ENCODE measurements around the gene ZWILCH. TPM values are rescaled to one million over a fixed set of nuclear protein-coding genes. Genes with fewer than 3 reads are reported as not detected.
"Not testable (repeated sequence)": the region's sequence is repeated elsewhere in the genome, so short reads cannot be mapped to it uniquely, and the experiment has no call there.

Gene ZWILCH
- total RNA-seq, 4 donors from 2014 or later: 2.3 to 4.9 (median 3.6) TPM

DNA sequence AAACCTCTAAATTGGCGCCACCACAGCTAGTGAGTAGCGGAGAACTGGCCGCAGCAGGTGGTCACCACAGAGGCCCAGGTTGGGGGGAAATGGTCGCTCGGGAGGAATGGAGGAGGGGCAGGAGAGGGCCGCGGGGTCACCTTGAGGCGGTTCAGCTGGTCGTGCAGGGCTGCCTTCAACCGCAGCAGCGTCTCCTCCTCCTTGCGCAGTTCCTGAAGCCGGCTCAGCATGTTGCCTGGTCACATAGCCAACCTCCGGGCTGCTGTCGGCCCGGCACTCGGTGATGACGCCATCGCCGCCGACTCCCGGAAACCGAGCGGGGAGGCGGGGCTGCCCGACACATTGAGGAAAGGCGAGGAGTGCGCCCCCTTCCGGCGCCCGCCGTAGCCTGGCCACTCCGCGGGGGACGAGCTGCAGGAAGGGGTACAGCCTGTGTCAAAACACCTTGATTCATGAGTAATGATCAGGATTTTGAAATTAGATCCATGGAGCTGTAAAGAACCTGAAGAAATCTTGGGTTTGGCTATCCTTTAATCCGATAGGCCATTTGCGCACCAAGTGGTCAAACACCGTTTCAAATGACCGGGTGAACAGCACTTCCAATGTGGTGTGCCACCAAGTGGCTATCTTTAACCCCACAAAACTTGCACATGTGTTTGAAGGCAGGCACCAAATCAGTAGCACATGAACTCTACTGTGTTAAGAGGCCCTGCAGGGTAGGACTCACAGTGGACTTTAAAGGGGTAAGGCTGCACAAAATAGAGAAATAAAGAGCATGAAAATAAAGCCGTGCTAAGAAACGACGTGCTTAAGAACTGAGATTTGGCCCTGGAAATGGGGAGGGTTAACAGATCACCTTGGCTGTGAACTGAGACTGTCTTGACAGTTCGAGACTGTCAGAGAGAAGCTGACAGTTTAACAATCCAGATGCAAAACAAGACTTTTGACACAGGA is 7.3 kb upstream of the ZWILCH start, which contains the start of gene SNAPC5:
Gene SNAPC5, minus strand, starts transcription at position 261 of the 954 bp plus-strand sequence. Its CDS starts 31 bp downstream, at position 230.
- intact Hi-C loops (cut with DNase I; ENCODE audit: low total_unique reads): loop anchor here (10.0 kb wide), 1 partner anchor 113 kb away; the partner anchor contains the start of gene MAP2K1
- WGBS, 2 donors: 11 to 17% methylated on average over 18 to 33 of the region's 43 CpGs
- peak within 1 kb of the TSS; percentile 81 for H3K4me3 ChIP-seq (ENCODE audit: low read depth, poor library complexity, severe bottlenecking)
- TF ChIP-seq CTCF (IDR thresholded peaks at IDR 0.05) (peak in 2 of 3 donors; percentile 79 to 88), POLR2A (IDR thresholded peaks at IDR 0.05) (no peak)
- peak; percentile 95 to 99 for DNase-seq (ENCODE audit: low spot score in 2 of 2)

DNA sequence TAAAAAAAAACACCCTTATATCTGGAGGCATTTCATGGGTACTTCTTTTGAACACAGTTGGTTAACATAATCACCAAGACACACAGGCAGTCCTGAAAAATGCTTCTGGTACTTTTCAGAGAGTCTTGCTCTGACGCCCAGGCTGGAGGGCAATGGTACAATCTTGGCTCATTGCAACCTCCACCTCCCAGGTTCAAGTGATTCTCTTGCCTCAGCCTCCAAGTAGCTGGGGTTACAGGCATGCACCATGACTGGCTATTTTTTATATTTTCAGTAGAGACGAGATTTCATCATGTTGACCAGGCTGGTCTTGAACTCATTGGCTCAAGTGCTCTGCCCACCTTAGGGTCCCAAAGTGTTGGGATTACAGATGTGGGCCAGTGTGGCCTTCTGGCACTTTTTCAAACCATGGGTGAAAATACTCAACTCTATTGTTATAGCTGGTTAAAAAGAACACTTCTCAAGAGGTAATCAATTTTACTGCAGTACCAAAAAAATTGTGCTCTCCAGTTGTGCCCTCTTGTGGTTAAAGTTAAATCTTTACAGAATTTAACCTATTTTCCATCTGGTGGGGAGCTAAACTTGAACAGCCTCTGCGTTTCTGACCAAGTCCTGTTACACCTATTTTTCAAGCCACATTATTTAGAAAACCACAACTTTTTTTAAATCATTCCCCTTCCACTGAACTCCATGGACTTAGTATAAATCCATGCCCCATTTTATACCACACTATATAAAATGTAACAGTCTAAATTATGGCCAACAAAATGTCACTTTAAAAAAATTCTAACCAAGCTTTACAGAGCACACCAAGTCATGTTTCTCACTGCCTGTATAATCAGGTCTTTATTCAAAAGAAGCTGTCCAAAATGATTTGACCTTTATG is 6.4 kb upstream of the ZWILCH start:
- 39 to 41% methylated on average over 3 of the region's 3 CpGs for WGBS, 2 donors
- intact Hi-C loops (cut with DNase I; ENCODE audit: low total_unique reads): loop anchor here (10.0 kb wide), 1 partner anchor 114 kb away; the partner anchor contains the start of gene MAP2K1
- TF ChIP-seq CTCF (IDR thresholded peaks at IDR 0.05): no peak
- no peak overlapping the region for H3K4me3 ChIP-seq (ENCODE audit: low read depth, poor library complexity, severe bottlenecking)
- DNase-seq (ENCODE audit: low spot score in 2 of 2): no peak

DNA sequence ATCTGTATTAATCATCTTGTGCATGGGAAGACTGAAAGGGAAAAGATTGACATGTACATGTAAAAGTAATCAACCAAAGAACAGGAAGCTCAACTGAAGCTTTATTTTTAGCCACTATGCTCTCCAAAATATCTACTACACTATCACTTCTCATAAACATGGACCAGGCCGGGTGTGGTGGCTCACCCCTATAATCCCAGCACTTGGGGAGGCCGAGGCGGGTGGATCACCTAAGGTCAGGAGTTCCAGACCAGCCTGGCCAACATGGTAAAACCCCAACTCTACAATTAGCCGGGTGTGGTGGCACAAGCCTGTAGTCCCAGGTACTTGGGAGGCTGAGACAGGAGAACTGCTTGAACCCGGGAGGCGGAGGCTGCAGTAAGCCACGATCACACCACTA is 4.8 kb upstream of the ZWILCH start:
- intact Hi-C loops (cut with DNase I; ENCODE audit: low total_unique reads): loop anchor here (5.0 kb wide), 1 partner anchor 1288 kb away; the partner anchor contains the start of gene CILP
- not testable (repeated sequence) for H3K4me3 ChIP-seq (ENCODE audit: low read depth, poor library complexity, severe bottlenecking); DNase-seq (ENCODE audit: low spot score in 2 of 2)
- 82 to 84% methylated on average over 7 of the region's 7 CpGs for WGBS, 2 donors

- no peak overlapping the region for H3K4me3 ChIP-seq (ENCODE audit: low read depth, poor library complexity, severe bottlenecking)
- DNase-seq (ENCODE audit: low spot score in 2 of 2): no peak
- intact Hi-C loops (cut with DNase I; ENCODE audit: low total_unique reads): loop anchor here (5.0 kb wide), 1 partner anchor 1290 kb away; the partner anchor contains the start of gene CILP
- 80 to 81% methylated on average over 10 of the region's 10 CpGs for WGBS, 2 donors
- TF ChIP-seq POLR2A (IDR thresholded peaks at IDR 0.05) (no peak), CTCF (IDR thresholded peaks at IDR 0.05) (no peak)
Measured at GRCh38 chr15:66502491-66502890, 2.6 kb upstream of the ZWILCH start.

- 45 to 49% methylated on average over 13 of the region's 13 CpGs for WGBS, 2 donors
- intact Hi-C loops (cut with DNase I; ENCODE audit: low total_unique reads): loop anchor here (5.0 kb wide), 1 partner anchor 1291 kb away; the partner anchor contains the start of gene CILP
- H3K4me3 ChIP-seq (ENCODE audit: low read depth, poor library complexity, severe bottlenecking): peak overlapping the region; percentile 78
- not testable (repeated sequence) for DNase-seq (ENCODE audit: low spot score in 2 of 2)
Measured at GRCh38 chr15:66503041-66503648, 2.0 kb upstream of the ZWILCH start.
